Measurements from ENCODE around the gene NR2F6.

The NR2F6 gene

GRCh38 chr19:17259118-17259780, 13.5 kb upstream of the NR2F6 start:
- no peaks in the 10 kb centered on the region for H3K9me3 ChIP-seq (ENCODE audit: severe bottlenecking)
- no peak for ATAC-seq (ENCODE audit: low read depth)
- H3K4me1 ChIP-seq (ENCODE audit: insufficient read depth, poor library complexity, severe bottlenecking) = no peaks in the 10 kb centered on the region
- no peak for DNase-seq (ENCODE audit: low spot score)
- no peak overlapping the region for H3K27ac ChIP-seq (ENCODE audit: poor library complexity, severe bottlenecking)
- TF ChIP-seq CTCF (IDR thresholded peaks at IDR 0.05; ENCODE audit: poor library complexity, severe bottlenecking) = no peak
- no peaks in the 10 kb centered on the region for H3K36me3 ChIP-seq (ENCODE audit: low read depth)
- H3K4me3 ChIP-seq (ENCODE audit: severe bottlenecking) = no peak overlapping the region
- H3K27me3 ChIP-seq (ENCODE audit: insufficient read depth, poor library complexity, severe bottlenecking) = no peaks in the 10 kb centered on the region

DNA sequence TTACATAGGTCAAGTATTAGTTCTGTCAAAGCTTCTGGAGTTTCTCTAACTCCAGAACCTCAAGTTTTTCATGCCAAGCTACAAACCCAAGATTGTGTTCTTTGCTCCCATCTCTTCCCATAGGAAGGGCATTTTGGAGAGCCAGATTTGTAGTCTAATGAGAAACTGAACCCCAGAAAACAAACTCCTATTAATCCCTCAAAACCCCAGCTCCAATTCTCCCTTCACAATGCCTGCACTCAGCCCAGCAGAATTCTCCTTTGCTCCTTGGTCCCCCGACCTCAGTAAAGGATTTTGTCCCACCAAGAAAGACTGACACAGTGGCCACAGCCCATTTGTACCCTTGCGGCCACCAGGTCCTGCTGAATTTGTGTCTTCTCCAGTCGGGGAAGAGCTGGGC, 10.4 kb upstream of the NR2F6 start:
- no peak for ATAC-seq (ENCODE audit: low read depth)
- no peak overlapping the region for H3K27ac ChIP-seq (ENCODE audit: poor library complexity, severe bottlenecking)
- DNase-seq (ENCODE audit: low spot score) = no peak
- H3K36me3 ChIP-seq (ENCODE audit: low read depth) = no peaks in the 10 kb centered on the region
- H3K9me3 ChIP-seq (ENCODE audit: severe bottlenecking) = no peaks in the 10 kb centered on the region
- H3K4me1 ChIP-seq (ENCODE audit: insufficient read depth, poor library complexity, severe bottlenecking) = no peaks in the 10 kb centered on the region
- no peak for TF ChIP-seq CTCF (IDR thresholded peaks at IDR 0.05; ENCODE audit: poor library complexity, severe bottlenecking)
- H3K27me3 ChIP-seq (ENCODE audit: insufficient read depth, poor library complexity, severe bottlenecking) = no peaks in the 10 kb centered on the region
- no peak overlapping the region for H3K4me3 ChIP-seq (ENCODE audit: severe bottlenecking)

- Histone ChIP-seq H3K27ac (ENCODE audit: poor library complexity, severe bottlenecking) (no peak overlapping the region), H3K9me3 (ENCODE audit: severe bottlenecking) (no peaks in the 10 kb centered on the region), H3K27me3 (ENCODE audit: insufficient read depth, poor library complexity, severe bottlenecking) (no peaks in the 10 kb centered on the region), H3K36me3 (ENCODE audit: low read depth) (no peaks in the 10 kb centered on the region), H3K4me3 (ENCODE audit: severe bottlenecking) (no peak overlapping the region), H3K4me1 (ENCODE audit: insufficient read depth, poor library complexity, severe bottlenecking) (no peaks in the 10 kb centered on the region)
- no peak for TF ChIP-seq CTCF (IDR thresholded peaks at IDR 0.05; ENCODE audit: poor library complexity, severe bottlenecking)
- ATAC-seq (ENCODE audit: low read depth) (peak; percentile 50; the same call in 2 of the 3 replicates), DNase-seq (ENCODE audit: low spot score) (no peak)
Observed at GRCh38 chr19:17255150-17255621, 9.5 kb upstream of the NR2F6 start.

DNA sequence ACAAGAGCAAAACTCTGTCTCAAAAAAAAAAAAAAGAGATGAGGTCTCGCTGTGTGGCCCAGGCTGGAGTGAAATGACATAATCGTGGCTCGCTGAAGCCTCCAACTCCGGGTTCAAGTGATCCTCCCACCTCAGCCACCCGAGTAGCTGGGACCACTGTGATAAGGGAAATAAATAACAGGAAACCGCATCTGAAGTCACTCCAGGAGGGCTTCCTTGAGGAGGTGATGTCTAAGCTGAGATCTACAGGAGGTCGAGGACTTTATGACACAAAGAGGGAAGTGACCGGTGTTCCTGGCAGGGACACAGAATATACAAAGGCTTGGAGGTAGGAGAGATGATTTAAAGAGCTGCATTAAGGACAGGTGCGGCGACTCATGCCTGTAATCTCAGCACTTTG, 8.9 kb upstream of the NR2F6 start:
- no peaks in the 10 kb centered on the region for H3K27me3 ChIP-seq (ENCODE audit: insufficient read depth, poor library complexity, severe bottlenecking)
- DNase-seq (ENCODE audit: low spot score) (no peak), ATAC-seq (ENCODE audit: low read depth) (no peak)
- TF ChIP-seq CTCF (IDR thresholded peaks at IDR 0.05; ENCODE audit: poor library complexity, severe bottlenecking) = no peak
- H3K4me3 ChIP-seq (ENCODE audit: severe bottlenecking) = no peak overlapping the region
- H3K4me1 ChIP-seq (ENCODE audit: insufficient read depth, poor library complexity, severe bottlenecking) = peaks cover 3% of the 10 kb centered on the region
- H3K9me3 ChIP-seq (ENCODE audit: severe bottlenecking) = no peaks in the 10 kb centered on the region
- H3K36me3 ChIP-seq (ENCODE audit: low read depth) = no peaks in the 10 kb centered on the region
- no peak overlapping the region for H3K27ac ChIP-seq (ENCODE audit: poor library complexity, severe bottlenecking)

DNA sequence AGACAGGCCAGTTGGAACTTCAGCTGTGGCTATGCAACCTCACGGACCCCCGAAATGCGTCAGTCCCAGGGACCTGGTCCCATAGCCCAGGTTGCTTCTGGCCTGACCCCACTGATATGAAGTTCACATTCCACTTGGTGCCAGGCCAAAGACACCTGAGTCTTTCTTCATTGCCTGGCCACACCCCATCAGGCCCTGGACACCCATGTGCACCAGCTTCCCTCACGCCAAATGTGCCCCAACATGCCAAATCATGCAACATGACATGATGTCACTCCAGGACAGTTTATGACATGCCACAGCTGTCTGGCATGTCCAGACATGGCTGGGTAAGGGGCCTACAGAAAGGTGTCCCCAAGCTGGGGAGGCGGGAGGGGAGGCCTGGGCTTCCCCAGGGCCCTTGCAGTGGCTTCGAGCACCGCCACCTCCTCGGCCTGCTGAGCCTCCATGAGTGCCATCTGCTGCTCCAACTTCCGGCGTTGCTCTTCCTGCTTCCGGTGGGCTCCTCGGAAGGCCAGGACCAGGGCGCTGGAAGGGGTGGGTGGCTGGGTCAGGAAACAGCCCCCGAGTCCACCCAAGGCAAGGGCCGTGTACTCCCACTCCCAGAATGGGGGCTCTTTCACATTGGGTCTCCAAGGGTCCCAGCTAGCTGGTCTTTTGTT, 4.3 kb upstream of the NR2F6 start:
- DNase-seq (ENCODE audit: low spot score) (no peak), ATAC-seq (ENCODE audit: low read depth) (no peak)
- no peak overlapping the region for H3K4me3 ChIP-seq (ENCODE audit: severe bottlenecking)
- peaks cover 39% of the 10 kb centered on the region for H3K4me1 ChIP-seq (ENCODE audit: insufficient read depth, poor library complexity, severe bottlenecking)
- no peaks in the 10 kb centered on the region for H3K9me3 ChIP-seq (ENCODE audit: severe bottlenecking)
- TF ChIP-seq CTCF (IDR thresholded peaks at IDR 0.05; ENCODE audit: poor library complexity, severe bottlenecking) = no peak
- peak overlapping the region; percentile 84 for H3K27ac ChIP-seq (ENCODE audit: poor library complexity, severe bottlenecking)
- no peaks in the 10 kb centered on the region for H3K27me3 ChIP-seq (ENCODE audit: insufficient read depth, poor library complexity, severe bottlenecking)
- H3K36me3 ChIP-seq (ENCODE audit: low read depth) = no peaks in the 10 kb centered on the region

All from RWPE2 (cell line).